Thyroid gland (tissue), 4 donors: ENCODE results near the gene RUFY3. TPM values are rescaled to one million over a fixed set of nuclear protein-coding genes. Genes with fewer than 3 reads are reported as not detected.
"Not testable (repeated sequence)": the region's sequence is repeated elsewhere in the genome, so short reads cannot be mapped to it uniquely, and the experiment has no call there.

Source experiments
- DNase-seq, 2 donors: peaks; one replicate each; pipeline ENCODE4 v3.0.0-alpha.2; 2019
- H3K27ac ChIP-seq, 3 donors: fragments of 200-600 bp; sonication (generic); 1 replicate in 2 of 3; 2 replicates in 1 of 3; pipeline ENCODE4 v1.5.1; 2016 to 2019; ENCODE audit warnings: mild to moderate bottlenecking in 1 of 3, moderate library complexity in 1 of 3
- H3K27me3 ChIP-seq: fragments of 200-600 bp; sonication (generic); one replicate; pipeline ENCODE4 v1.5.1; 2019
- H3K36me3 ChIP-seq, 2 donors: fragments of 200-600 bp; sonication (generic); one replicate each; pipeline ENCODE4 v1.5.1; 2016 to 2019
- H3K4me1 ChIP-seq, 2 donors: fragments of 200-600 bp; sonication (generic); one replicate each; pipeline ENCODE4 v1.5.1; 2017 to 2019
- H3K4me3 ChIP-seq, 3 donors: fragments of 200-600 bp; sonication (generic); replicated peaks in 1 of 3; 1 replicate in 2 of 3; 2 replicates in 1 of 3; pipeline ENCODE4 v1.5.1; 2016; ENCODE audit warnings: mild to moderate bottlenecking in 1 of 3
- H3K9me3 ChIP-seq: fragments of 200-600 bp; sonication (generic); one replicate; pipeline ENCODE4 v1.5.1; 2017
- CTCF ChIP-seq, 6 experiments: fragments of 200-600 bp in 3 of 6; fragments of 450-650 bp in 3 of 6; sonication (generic) in 3 of 6; IDR thresholded peaks; one replicate each; pipeline ENCODE4 v1.5.1; 2016 to 2019; ENCODE audit warnings: antibody characterized with exemption in 6 of 6, mild to moderate bottlenecking in 2 of 6, inconsistent platforms in 1 of 6, moderate library complexity in 1 of 6
- POLR2A ChIP-seq, 2 donors: fragments of 450-650 bp; IDR thresholded peaks; one replicate each; pipeline ENCODE4 v1.6.1; 2017; ENCODE audit warnings: antibody characterized with exemption in 2 of 2, mild to moderate bottlenecking in 2 of 2, moderate library complexity in 1 of 2
- WGBS, 2 donors: methylation state at CpG; one replicate each; pipeline ENCODE4 v1.1.5; 2017; 5-methylcytosine and 5-hydroxymethylcytosine counted together
- intact Hi-C: fragments of 100-400 bp; cut with DNase I; formaldehyde crosslinking; loops from one replicate; pipeline ENCODE4 v1.15.1; 2023
- total RNA-seq, 4 donors: library from RNA; depleted of rRNA; stranded (reverse); fragments of >200 nt; gene quantifications; one replicate each; pipeline ENCODE4 v1.2.3, GENCODE V29; 2016

RUFY3 gene
- total RNA-seq, 4 donors from 2014 or later, result 148 to 242 (median 155) TPM

GRCh38 chr4:70687821-70688794 lies 33.7 kb upstream of the RUFY3 start, which contains the start of gene UTP3:
TSS of gene UTP3 (plus strand) at chr4:70688532. CDS start at chr4:70688678, 146 bp downstream.
- peak; percentile 95 to 97 for DNase-seq
- Histone ChIP-seq H3K27me3 (no peaks in the 10 kb centered on the region), H3K36me3 (peaks cover 0 to 2% of the 10 kb centered on the region in 2 donors), H3K4me1 (peaks cover 26 to 30% of the 10 kb centered on the region in 2 donors), H3K9me3 (no peaks in the 10 kb centered on the region), H3K27ac (peak within 1 kb of the TSS; percentile 90 to 98 (median 95)), H3K4me3 (peak within 1 kb of the TSS; percentile 77 to 98 (median 88))
- 0 to 1% methylated on average over 63 to 70 of the region's 70 CpGs for WGBS, 2 donors
- intact Hi-C loops, result loop anchor here (10.0 kb wide), 1 partner anchor 307 kb away; the partner anchor contains the start of gene DCK
- TF ChIP-seq POLR2A (IDR thresholded peaks at IDR 0.05) (peak in 1 of 2 donors; percentile 74), CTCF (IDR thresholded peaks at IDR 0.05) (peak; percentile 86 to 98 (median 93))

- TF ChIP-seq CTCF (IDR thresholded peaks at IDR 0.05) (no peak), POLR2A (IDR thresholded peaks at IDR 0.05) (no peak)
- no peaks in the 10 kb centered on the region for H3K27me3 ChIP-seq
- peak overlapping the region; percentile 77 to 98 (median 88) for H3K4me3 ChIP-seq
- WGBS, 2 donors, result 1 to 3% methylated on average over 19 of the region's 19 CpGs
- H3K9me3 ChIP-seq, result no peaks in the 10 kb centered on the region
- intact Hi-C loops, result loop anchor here (10.0 kb wide), 1 partner anchor 306 kb away; the partner anchor contains the start of gene DCK
- no peak for DNase-seq
- H3K27ac ChIP-seq, result peak overlapping the region; percentile 79 to 98 (median 82)
- H3K36me3 ChIP-seq, result peaks cover 0 to 2% of the 10 kb centered on the region in 2 donors
- peaks cover 26 to 30% of the 10 kb centered on the region in 2 donors for H3K4me1 ChIP-seq
These were observed 33.0 kb upstream of the RUFY3 start for GRCh38 chr4:70688795-70689231.

- H3K4me3 ChIP-seq, result no peak overlapping the region
- intact Hi-C loops, result no loop called here
- H3K4me1 ChIP-seq, result peaks cover 26 to 30% of the 10 kb centered on the region in 2 donors
- TF ChIP-seq POLR2A (IDR thresholded peaks at IDR 0.05) (no peak), CTCF (IDR thresholded peaks at IDR 0.05) (no peak)
- no peak for DNase-seq
- H3K27ac ChIP-seq, result no peak overlapping the region
- WGBS, 2 donors, result 80 to 81% methylated on average over 1 of the region's 1 CpG
- peaks cover 0 to 2% of the 10 kb centered on the region in 2 donors for H3K36me3 ChIP-seq
- H3K27me3 ChIP-seq, result no peaks in the 10 kb centered on the region
- no peaks in the 10 kb centered on the region for H3K9me3 ChIP-seq
These were observed 30.1 kb upstream of the RUFY3 start for GRCh38 chr4:70691661-70692060.

- H3K4me3 ChIP-seq, H3K36me3 ChIP-seq, H3K27ac ChIP-seq, H3K27me3 ChIP-seq, DNase-seq, H3K9me3 ChIP-seq, intact Hi-C loops: not testable (repeated sequence)
- WGBS, 2 donors, result 92 to 94% methylated on average over 7 of the region's 7 CpGs
- H3K4me1 ChIP-seq, result peaks cover 17 to 19% of the 10 kb centered on the region in 2 donors
These were observed 27.1 kb upstream of the RUFY3 start for GRCh38 chr4:70694633-70695032.

- H3K4me1 ChIP-seq, H3K27me3 ChIP-seq, DNase-seq, H3K36me3 ChIP-seq, H3K27ac ChIP-seq, H3K9me3 ChIP-seq, H3K4me3 ChIP-seq, intact Hi-C loops: not testable (repeated sequence)
- WGBS, 2 donors, result 90 to 94% methylated on average over 8 of the region's 8 CpGs
These were observed 23.3 kb upstream of the RUFY3 start for GRCh38 chr4:70698435-70698834.
